H1 (cell line): ENCODE results near the gene MYO15A.

Source experiments
- ATF2 ChIP-seq: IDR thresholded peaks from 2 replicates; pipeline ENCODE4 v1.6.1; 2012; ENCODE audit warnings: low read length, inconsistent platforms
- BCL11A ChIP-seq, 2 experiments: IDR thresholded peaks; one replicate each; pipeline ENCODE4 v1.6.1; 2011; ENCODE audit warnings: low read depth in 2 of 2, low read length in 2 of 2, mild to moderate bottlenecking in 2 of 2
- CTCF ChIP-seq, 3 experiments: IDR thresholded peaks; 1 replicate in 2 of 3; 2 replicates in 1 of 3; pipeline versions ENCODE4 v1.5.1 to v1.6.1; 2011; ENCODE audit warnings: low read length in 3 of 3, mild to moderate bottlenecking in 3 of 3, inconsistent platforms in 2 of 3, low read depth in 1 of 3, moderate library complexity in 1 of 3; ENCODE audit not compliant: insufficient read depth in 1 of 3; ENCODE audit errors: control extremely low read depth in 1 of 3
- EZH2 ChIP-seq: fragments of 200-600 bp; sonication (generic); IDR thresholded peaks from 2 replicates; pipeline ENCODE4 v1.7.1; 2012; ENCODE audit warnings: low read depth, mild to moderate bottlenecking, moderate library complexity, low read length, inconsistent platforms; ENCODE audit not compliant: severe bottlenecking
- HDAC2 ChIP-seq, 2 experiments: fragments of 300-600 bp in 1 of 2; sonication (generic) in 1 of 2; IDR thresholded peaks; 2 replicates each; pipeline ENCODE4 v1.6.1; 2011 to 2012; ENCODE audit warnings: low read depth in 2 of 2, low read length in 2 of 2, mild to moderate bottlenecking in 2 of 2, moderate library complexity in 2 of 2, borderline replicate concordance in 1 of 2, inconsistent platforms in 1 of 2
- NANOG ChIP-seq: IDR thresholded peaks from 2 replicates; pipeline ENCODE4 v1.6.1; 2011; ENCODE audit warnings: low read length, low read depth, mild to moderate bottlenecking, inconsistent platforms; ENCODE audit not compliant: insufficient read depth, poor library complexity, severe bottlenecking
- YY1 ChIP-seq: IDR thresholded peaks from 2 replicates; pipeline ENCODE4 v1.6.1; 2011; ENCODE audit warnings: low read depth, mild to moderate bottlenecking, low read length

GRCh38 chr17:18226284-18226945, 117.9 kb downstream of the MYO15A start:
- TF ChIP-seq EZH2 (no peak), CTCF (IDR thresholded peaks at IDR 0.05; ENCODE audit: control extremely low read depth in 1 of 3, insufficient read depth in 1 of 3, low read depth in 1 of 3, low read length in 3 of 3) (no peak), BCL11A (IDR thresholded peaks at IDR 0.05; ENCODE audit: low read depth in 2 of 2, low read length in 2 of 2) (no peak), NANOG (no peak), ATF2 (no peak), YY1 (no peak), HDAC2 (IDR thresholded peaks at IDR 0.05; ENCODE audit: borderline replicate concordance in 1 of 2, low read depth in 2 of 2, low read length in 2 of 2) (no peak)
